GM19395 (cell line): ENCODE measurements around the gene TERT.
"Not testable (repeated sequence)": the region's sequence is repeated elsewhere in the genome, so short reads cannot be mapped to it uniquely, and the experiment has no call there.

Source experiments
- ATAC-seq: cut with Tn5 transposase; IDR thresholded peaks from one replicate; pipeline ENCODE4 v1.9.1; 2021; ENCODE audit warnings: mild to moderate bottlenecking, moderate library complexity; ENCODE audit not compliant: unreplicated experiment

TERT gene

GRCh38 chr5:1280177-1281037 lies 14.5 kb downstream of the TERT start:
- no peak for ATAC-seq

GRCh38 chr5:1279443-1280151 lies 15.3 kb downstream of the TERT start:
- ATAC-seq: no peak

- no peak for ATAC-seq
These were observed 16.0 kb downstream of the TERT start for GRCh38 chr5:1278656-1279442.

- no peak for ATAC-seq
These were observed 16.7 kb downstream of the TERT start for GRCh38 chr5:1278216-1278615.

- ATAC-seq: no peak
These were observed 17.1 kb downstream of the TERT start for GRCh38 chr5:1277781-1278180.

- ATAC-seq: no peak
These were observed 17.5 kb downstream of the TERT start for GRCh38 chr5:1277331-1277730.

GRCh38 chr5:1276930-1277329 lies 17.9 kb downstream of the TERT start:
- no peak for ATAC-seq

- ATAC-seq: not testable (repeated sequence)
These were observed 19.2 kb downstream of the TERT start for GRCh38 chr5:1275397-1276391.

- no peak for ATAC-seq
These were observed 20.4 kb downstream of the TERT start for GRCh38 chr5:1274471-1274870.

- no peak for ATAC-seq
These were observed 21.1 kb downstream of the TERT start for GRCh38 chr5:1273745-1274144.

- ATAC-seq: no peak
These were observed 22.7 kb downstream of the TERT start for GRCh38 chr5:1272201-1272600.

- no peak for ATAC-seq
These were observed 23.6 kb downstream of the TERT start for GRCh38 chr5:1270933-1271914.

- ATAC-seq: no peak
These were observed 24.4 kb downstream of the TERT start for GRCh38 chr5:1270426-1270825.

- no peak for ATAC-seq
These were observed 26.2 kb downstream of the TERT start for GRCh38 chr5:1268666-1269065.

GRCh38 chr5:1268056-1268455 lies 26.8 kb downstream of the TERT start:
- no peak for ATAC-seq

- not testable (repeated sequence) for ATAC-seq
These were observed 27.4 kb downstream of the TERT start for GRCh38 chr5:1267464-1267863.

- ATAC-seq: no peak
These were observed 28.1 kb downstream of the TERT start for GRCh38 chr5:1266791-1267190.

- no peak for ATAC-seq
These were observed 29.1 kb downstream of the TERT start for GRCh38 chr5:1265461-1266455.
